GM10847 (cell line): ENCODE data around the gene KCNJ16.

Experiments
- POLR2A ChIP-seq: IDR thresholded peaks from 2 replicates; pipeline ENCODE4 v1.6.1; 2011; ENCODE audit not compliant: insufficient read length; ENCODE audit errors: extremely low read depth

KCNJ16 gene

GRCh38 chr17:70078994-70079531 is 4.0 kb downstream of the KCNJ16 start:
- TF ChIP-seq POLR2A = no peak

GRCh38 chr17:70080541-70081347 is 5.7 kb downstream of the KCNJ16 start:
- TF ChIP-seq POLR2A = no peak

GRCh38 chr17:70081885-70082284 is 6.9 kb downstream of the KCNJ16 start:
- no peak for TF ChIP-seq POLR2A

DNA sequence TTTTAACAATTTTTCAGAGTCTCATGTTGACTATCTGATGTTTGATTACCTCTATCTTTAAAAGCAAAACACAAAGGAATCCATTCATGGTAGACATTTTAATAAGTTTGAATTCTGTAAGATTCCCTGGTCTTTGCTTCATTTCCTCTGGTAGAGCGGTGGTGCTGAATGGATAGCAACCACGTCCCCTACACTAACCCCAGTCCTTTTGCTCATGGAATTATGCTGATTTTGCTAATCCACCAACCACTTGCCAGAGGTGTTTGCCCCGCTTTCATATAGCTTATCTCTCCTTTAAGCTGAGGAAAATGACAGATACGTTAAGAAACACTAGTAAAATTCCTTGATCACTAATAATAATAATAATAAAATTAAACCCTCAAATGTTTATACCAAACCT is 9.5 kb downstream of the KCNJ16 start:
- no peak for TF ChIP-seq POLR2A

- no peak for TF ChIP-seq POLR2A
Measured at GRCh38 chr17:70086516-70086915, 11.5 kb downstream of the KCNJ16 start.

DNA sequence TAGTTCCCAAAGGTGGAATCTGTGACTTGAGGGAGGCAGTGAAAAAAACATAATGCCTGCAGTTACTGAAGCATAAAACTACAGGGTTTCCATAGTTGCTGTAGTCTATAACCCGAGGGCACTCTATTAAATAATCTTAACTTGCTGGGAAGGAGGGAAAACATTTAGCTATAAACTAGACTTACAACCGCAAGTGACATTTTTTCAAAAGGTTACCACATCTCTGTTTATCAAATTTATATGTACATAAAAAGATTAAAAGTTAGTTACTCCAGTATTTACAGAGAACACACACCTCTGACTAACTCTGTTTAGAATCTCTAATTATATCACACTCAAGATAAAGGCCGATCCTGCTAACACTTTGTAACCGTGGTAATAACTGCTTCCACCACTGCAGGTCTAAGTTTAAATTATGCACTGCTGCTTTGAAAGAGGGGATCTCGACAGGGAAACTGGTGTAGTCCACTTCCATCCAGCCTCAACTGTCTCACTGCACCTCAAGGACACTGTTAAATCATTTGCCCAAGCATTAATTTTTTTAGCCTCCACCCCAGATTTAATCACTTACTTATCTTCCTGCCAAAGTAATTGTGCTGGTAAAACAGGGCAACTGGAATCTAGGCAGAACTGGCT is 14.6 kb downstream of the KCNJ16 start:
- TF ChIP-seq POLR2A = no peak

DNA sequence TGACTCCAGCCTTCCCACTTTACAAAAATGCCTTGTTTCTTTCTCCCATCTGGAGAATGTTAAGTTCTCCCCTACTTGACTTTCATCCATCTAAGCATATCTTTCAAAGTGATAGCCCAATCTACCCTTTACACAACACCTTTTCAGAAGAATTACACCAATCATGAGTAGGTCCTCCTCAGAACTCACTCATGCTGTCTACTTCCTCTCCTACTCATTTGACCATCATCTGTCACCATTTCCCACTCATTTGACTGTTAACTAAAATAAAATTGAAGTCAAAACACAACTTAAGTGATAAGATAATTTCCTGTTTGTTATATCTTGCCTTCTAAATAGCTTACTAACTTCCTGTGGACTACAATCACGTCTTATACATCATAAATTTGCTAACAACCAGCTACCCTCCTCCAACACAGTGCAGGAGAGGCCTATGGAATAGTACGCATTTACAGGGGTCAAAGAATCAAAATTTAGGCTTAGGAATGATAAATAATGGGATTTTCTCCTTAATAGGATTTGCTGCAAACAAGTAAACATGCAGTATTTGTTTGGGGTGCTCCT is 16.1 kb downstream of the KCNJ16 start:
- TF ChIP-seq POLR2A = no peak

DNA sequence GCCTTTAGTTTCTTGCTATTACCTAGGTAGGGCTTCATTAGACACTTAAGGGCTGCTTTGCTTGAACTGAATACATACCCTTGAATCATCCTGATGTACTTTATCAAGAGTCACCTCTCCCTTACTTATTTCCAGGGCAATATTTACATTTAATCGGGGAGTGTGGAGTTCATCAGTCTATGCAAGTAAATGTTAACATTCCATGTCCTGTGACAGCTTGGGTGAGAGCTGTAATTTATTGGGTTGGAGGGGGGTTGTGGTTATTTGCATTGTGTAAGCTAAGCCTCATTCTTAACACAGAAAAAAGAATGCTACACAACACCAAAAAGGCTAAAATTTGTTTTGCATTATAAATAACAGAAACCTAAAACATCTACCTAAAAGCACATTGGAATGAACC is 16.7 kb downstream of the KCNJ16 start:
- no peak for TF ChIP-seq POLR2A

GRCh38 chr17:70093163-70093562 is 18.1 kb downstream of the KCNJ16 start:
- TF ChIP-seq POLR2A = no peak

- no peak for TF ChIP-seq POLR2A
Measured at GRCh38 chr17:70095455-70095854, 20.4 kb downstream of the KCNJ16 start.

- TF ChIP-seq POLR2A = no peak
Measured at GRCh38 chr17:70096861-70097260, 21.8 kb downstream of the KCNJ16 start.

GRCh38 chr17:70098030-70098429 is 23.0 kb downstream of the KCNJ16 start:
- TF ChIP-seq POLR2A = no peak

DNA sequence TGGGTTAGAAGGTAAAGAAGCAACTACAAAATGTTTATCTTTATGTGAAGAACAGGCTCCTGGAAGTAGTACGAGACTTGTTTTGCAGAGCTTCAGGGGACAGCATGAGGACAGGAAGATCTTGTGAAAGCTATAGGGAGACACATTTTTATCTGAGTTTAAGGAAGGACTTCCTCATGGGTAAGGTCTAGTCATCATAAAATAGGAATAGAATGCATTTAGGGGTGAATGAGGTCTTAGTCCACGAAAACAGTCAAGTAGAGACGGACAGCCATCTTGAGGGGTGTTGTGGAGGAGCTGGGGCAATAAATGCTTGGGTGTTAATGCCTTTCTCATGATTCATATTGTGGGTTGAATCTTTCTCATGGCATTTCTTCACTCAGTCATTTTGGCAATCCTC is 24.3 kb downstream of the KCNJ16 start:
- TF ChIP-seq POLR2A = no peak

GRCh38 chr17:70099884-70100283 is 24.9 kb downstream of the KCNJ16 start:
- no peak for TF ChIP-seq POLR2A

GRCh38 chr17:70100983-70101382 is 26.0 kb downstream of the KCNJ16 start:
- no peak for TF ChIP-seq POLR2A

DNA sequence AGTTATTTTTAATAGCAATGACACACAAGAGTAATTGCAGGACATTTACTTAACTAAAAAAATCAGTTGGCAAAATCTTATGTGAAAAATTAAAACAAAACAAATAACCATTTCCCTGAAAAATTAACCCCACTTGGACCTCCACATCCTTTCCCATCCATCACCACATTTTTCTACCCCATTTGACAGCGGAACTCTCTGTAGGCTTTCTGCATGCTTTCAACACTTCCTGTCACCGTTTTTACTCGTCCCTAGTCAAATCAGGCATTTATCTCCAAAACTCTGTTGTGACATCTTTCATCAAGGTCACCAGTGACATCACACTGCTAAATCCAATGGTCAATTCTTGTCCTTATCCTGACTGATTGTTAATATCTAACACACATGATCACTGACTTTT is 27.5 kb downstream of the KCNJ16 start:
- TF ChIP-seq POLR2A = no peak

DNA sequence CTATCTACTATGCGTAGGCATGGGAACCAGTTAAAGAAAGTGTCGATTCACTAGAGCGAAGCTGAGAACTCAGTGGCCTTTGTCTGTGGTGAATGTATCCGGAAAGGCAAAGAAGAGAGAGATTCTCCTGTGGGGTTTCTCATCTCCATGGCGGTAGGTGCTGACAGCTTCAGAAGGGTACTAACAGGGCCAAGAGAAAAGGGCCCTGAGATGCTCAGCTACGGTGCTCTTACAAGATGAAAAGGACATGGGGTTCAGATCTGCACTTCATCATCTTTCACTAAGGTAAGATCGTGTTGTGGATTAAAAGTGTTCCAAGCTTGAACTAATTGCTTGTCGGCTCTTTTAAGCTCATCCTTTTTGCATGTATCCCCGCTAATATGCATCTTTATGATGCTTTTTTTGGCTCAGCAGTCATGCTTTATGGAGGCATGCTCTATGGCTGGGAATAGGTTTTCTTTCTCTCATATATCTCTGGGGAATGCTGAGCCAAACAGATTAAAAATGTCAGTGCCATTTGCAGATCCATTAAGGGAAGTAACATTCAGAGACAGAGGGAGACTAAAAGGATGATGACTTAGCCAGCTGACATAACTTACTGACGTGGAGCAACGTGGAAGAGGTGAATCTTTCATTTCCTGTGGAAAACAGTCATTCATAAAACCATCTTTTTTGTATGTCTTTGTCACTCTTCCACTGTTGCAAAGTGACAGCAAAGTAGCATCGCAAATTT is 29.9 kb downstream of the KCNJ16 start:
- no peak for TF ChIP-seq POLR2A
